ENCODE measurements around the gene KCTD10. TPM values are rescaled to one million over a fixed set of nuclear protein-coding genes. Genes with fewer than 3 reads are reported as not detected.

KCTD10 gene
- total and polyA plus RNA-seq, 2 experiments from 2014 or later = 64.5 to 102 TPM

- Histone ChIP-seq H3K4me1 (ENCODE audit: low read depth) (peaks cover 95% of the 10 kb centered on the region), H3K36me3 (peaks cover 8% of the 10 kb centered on the region), H3K27ac (peak overlapping the region; percentile 100)
These were observed 13.3 kb downstream of the KCTD10 start for GRCh38 chr12:109463756-109464155.

GRCh38 chr12:109462868-109463692, 14.0 kb downstream of the KCTD10 start:
- H3K4me3 ChIP-seq = peak overlapping the region; percentile 2
- DNase-seq (ENCODE audit: low read depth in 1 of 2, low spot score in 1 of 2) = peak; percentile 87 to 99
- H3K27me3 ChIP-seq = no peaks in the 10 kb centered on the region
- H3K36me3 ChIP-seq = peaks cover 8% of the 10 kb centered on the region
- peaks cover 97% of the 10 kb centered on the region for H3K4me1 ChIP-seq (ENCODE audit: low read depth)
- no peaks in the 10 kb centered on the region for H3K9me3 ChIP-seq (ENCODE audit: low read depth)
- peak overlapping the region; percentile 100 for H3K27ac ChIP-seq
- no peak for TF ChIP-seq CTCF (IDR thresholded peaks at IDR 0.05; ENCODE audit: low read depth, low read length)

More at GRCh38 chr12:109463756-109464155, 13.3 kb downstream of the KCTD10 start:
- TF ChIP-seq CTCF (IDR thresholded peaks at IDR 0.05; ENCODE audit: low read depth, low read length) = no peak
- H3K9me3 ChIP-seq (ENCODE audit: low read depth) = no peaks in the 10 kb centered on the region
- DNase-seq (ENCODE audit: low read depth in 1 of 2, low spot score in 1 of 2) = peak in 1 of 2 donors; percentile 63
- no peak overlapping the region for H3K4me3 ChIP-seq
- H3K27me3 ChIP-seq = no peaks in the 10 kb centered on the region

- no peak overlapping the region for H3K4me3 ChIP-seq
- DNase-seq (ENCODE audit: low read depth in 1 of 2, low spot score in 1 of 2) = peak; percentile 69 to 99
- H3K4me1 ChIP-seq (ENCODE audit: low read depth) = peaks cover 87% of the 10 kb centered on the region
- no peaks in the 10 kb centered on the region for H3K27me3 ChIP-seq
- peaks cover 14% of the 10 kb centered on the region for H3K36me3 ChIP-seq
- no peak for TF ChIP-seq CTCF (IDR thresholded peaks at IDR 0.05; ENCODE audit: low read depth, low read length)
- no peaks in the 10 kb centered on the region for H3K9me3 ChIP-seq (ENCODE audit: low read depth)
- peak overlapping the region; percentile 100 for H3K27ac ChIP-seq
These were observed 15.0 kb downstream of the KCTD10 start for GRCh38 chr12:109461846-109462756.

- Histone ChIP-seq H3K4me3 (no peak overlapping the region), H3K9me3 (ENCODE audit: low read depth) (no peaks in the 10 kb centered on the region), H3K27ac (peak overlapping the region; percentile 100), H3K36me3 (peaks cover 23% of the 10 kb centered on the region), H3K27me3 (no peaks in the 10 kb centered on the region), H3K4me1 (ENCODE audit: low read depth) (peaks cover 82% of the 10 kb centered on the region)
- DNase-seq (ENCODE audit: low read depth in 1 of 2, low spot score in 1 of 2) = peak; percentile 28 to 58
- TF ChIP-seq CTCF (IDR thresholded peaks at IDR 0.05; ENCODE audit: low read depth, low read length) = no peak
These were observed 15.9 kb downstream of the KCTD10 start for GRCh38 chr12:109461049-109461845.

- peaks cover 74% of the 10 kb centered on the region for H3K4me1 ChIP-seq (ENCODE audit: low read depth)
- no peaks in the 10 kb centered on the region for H3K27me3 ChIP-seq
- no peak for DNase-seq (ENCODE audit: low read depth in 1 of 2, low spot score in 1 of 2)
- H3K27ac ChIP-seq = peak overlapping the region; percentile 100
- no peaks in the 10 kb centered on the region for H3K9me3 ChIP-seq (ENCODE audit: low read depth)
- no peak for TF ChIP-seq CTCF (IDR thresholded peaks at IDR 0.05; ENCODE audit: low read depth, low read length)
- no peak overlapping the region for H3K4me3 ChIP-seq
- peaks cover 29% of the 10 kb centered on the region for H3K36me3 ChIP-seq
These were observed 16.6 kb downstream of the KCTD10 start for GRCh38 chr12:109460538-109460937.
